GM19240 (cell line): ENCODE data around the gene FRMPD1.
A peak's percentile ranks its signal among the peaks of the same experiment; 100 is the strongest.

ENCODE experiments used
- DNase-seq: peaks from one replicate; pipeline ENCODE4 v3.0.0; 2011; ENCODE audit warnings: low spot score; ENCODE audit not compliant: insufficient read length

Gene FRMPD1

GRCh38 chr9:37775216-37775919, 124.6 kb downstream of the FRMPD1 start:
- DNase-seq: no peak

GRCh38 chr9:37776328-37776727, 125.6 kb downstream of the FRMPD1 start:
- DNase-seq: no peak

- no peak for DNase-seq
Observed at GRCh38 chr9:37778534-37778933, 127.8 kb downstream of the FRMPD1 start.

- no peak for DNase-seq
Observed at GRCh38 chr9:37784291-37784615, 133.5 kb downstream of the FRMPD1 start.

- DNase-seq: peak; percentile 87
Observed at GRCh38 chr9:37784616-37785483, 134.1 kb downstream of the FRMPD1 start, which contains the start of gene EXOSC3. Gene EXOSC3 (minus strand): TSS chr9:37785064. CDS start chr9:37785044, 20 bp downstream.

- no peak for DNase-seq
Observed at GRCh38 chr9:37787059-37787458, 136.3 kb downstream of the FRMPD1 start.

GRCh38 chr9:37788332-37788731, 137.6 kb downstream of the FRMPD1 start:
- DNase-seq: no peak

- DNase-seq: no peak
Observed at GRCh38 chr9:37790096-37790495, 139.3 kb downstream of the FRMPD1 start.

- no peak for DNase-seq
Observed at GRCh38 chr9:37792122-37792521, 141.4 kb downstream of the FRMPD1 start.

- no peak for DNase-seq
Observed at GRCh38 chr9:37796232-37796631, 145.5 kb downstream of the FRMPD1 start.
